Activated T-helper 1 cell treated with Interleukin-2 at 50 U/mL for 16 hours (primary cell): ENCODE data around the gene FLOT2.
"Not testable (repeated sequence)": the region's sequence is repeated elsewhere in the genome, so short reads cannot be mapped to it uniquely, and the experiment has no call there.

ENCODE experiments used
- DNase-seq: peaks from one replicate; pipeline ENCODE4 v3.0.0-alpha.2; 2020; ENCODE audit warnings: low read depth

FLOT2 gene

DNA sequence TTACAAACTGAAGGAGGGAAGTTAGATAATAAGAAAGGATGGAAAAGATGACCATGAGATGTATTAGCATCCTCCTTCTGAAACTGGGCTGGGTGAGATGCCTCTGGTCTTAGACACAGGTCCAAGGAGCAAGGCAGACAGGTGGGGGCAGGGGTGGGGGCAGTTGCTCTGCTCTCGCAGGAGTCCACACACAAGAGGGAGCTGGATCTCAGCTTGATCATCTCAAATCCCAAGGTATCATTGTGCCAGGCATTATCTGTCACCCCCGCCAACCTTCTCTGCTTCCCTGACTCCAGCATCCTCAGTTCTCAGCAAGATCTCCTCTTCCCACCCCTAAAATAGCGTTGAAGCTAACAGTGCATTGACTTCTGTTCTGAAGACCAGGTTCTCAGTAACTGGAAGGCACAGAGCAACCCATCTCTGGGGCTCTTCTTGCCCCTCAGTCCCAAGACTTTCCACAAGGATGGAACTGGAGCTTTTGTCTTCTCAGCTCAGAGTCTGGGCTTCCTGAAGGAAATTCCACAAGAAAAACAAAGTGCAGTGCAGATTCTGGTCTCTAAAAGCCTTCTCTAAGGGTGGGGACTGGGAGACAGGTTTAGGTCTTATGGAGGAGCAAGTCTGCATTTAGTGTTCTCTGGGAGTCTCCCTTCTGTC is 1.6 kb downstream of the FLOT2 start:
- no peak for DNase-seq

DNA sequence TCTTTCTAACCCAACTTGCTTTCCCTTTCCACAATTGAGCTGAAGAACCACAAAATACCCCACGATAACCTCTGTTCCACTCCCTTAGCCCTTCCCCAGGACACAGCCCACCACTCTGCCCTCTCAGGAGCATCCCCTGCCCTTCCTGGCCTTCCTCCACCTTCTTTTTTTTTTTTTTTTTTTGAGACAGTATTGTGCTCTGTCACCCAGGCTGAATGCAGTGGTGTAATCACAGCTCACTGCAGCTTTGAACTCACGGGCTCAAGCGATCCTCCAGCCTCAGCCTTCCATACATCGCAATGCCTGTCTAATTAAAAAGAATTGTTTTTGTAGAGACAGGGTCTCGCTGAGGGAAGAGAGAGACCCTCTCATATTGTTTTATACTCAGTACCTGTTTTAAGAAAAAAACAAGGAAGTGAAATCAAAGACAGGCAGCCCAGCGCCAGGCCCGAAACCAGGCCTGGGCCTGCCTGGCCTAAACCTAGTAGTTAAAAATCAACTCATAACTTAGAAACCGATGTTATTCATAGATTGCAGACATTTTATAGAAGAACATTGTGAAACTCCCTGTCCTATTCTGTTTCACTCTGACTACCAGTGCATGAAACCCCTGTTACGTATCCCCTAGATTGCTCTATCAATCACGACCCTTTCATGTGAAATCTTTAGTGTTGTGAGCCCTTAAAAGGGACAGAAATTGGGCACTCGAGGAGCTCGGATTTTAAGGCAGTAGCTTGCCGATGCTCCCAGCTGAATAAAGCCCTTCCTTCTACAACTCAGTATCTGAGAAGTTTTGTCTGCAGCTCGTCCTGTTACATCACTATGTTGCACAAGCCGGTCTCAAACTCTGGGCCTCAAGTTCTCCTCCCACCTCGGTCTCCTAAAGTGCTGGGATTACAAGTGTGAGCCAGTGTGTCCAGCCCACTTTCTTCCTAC is 4.0 kb downstream of the FLOT2 start:
- DNase-seq, result not testable (repeated sequence)

DNA sequence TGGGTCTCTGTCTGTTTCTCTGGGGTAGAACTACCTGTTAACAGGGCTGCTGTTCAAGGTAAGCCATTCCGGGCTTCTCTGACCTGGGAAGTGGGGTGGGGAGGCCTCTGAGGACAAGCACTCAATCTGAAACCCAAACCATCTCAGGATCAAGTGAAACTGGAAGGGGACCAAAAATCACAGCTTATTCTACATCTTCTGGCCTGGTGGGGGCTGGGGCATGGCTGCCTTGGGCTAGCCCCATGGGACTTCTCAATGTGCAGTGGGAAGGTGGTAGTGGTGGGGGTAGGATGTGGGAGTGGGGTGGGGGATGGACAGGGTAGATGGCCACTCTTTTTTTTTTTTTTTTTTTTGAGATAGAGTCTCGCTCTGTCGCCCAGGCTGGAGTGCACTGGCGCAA is 5.5 kb downstream of the FLOT2 start:
- no peak for DNase-seq

DNA sequence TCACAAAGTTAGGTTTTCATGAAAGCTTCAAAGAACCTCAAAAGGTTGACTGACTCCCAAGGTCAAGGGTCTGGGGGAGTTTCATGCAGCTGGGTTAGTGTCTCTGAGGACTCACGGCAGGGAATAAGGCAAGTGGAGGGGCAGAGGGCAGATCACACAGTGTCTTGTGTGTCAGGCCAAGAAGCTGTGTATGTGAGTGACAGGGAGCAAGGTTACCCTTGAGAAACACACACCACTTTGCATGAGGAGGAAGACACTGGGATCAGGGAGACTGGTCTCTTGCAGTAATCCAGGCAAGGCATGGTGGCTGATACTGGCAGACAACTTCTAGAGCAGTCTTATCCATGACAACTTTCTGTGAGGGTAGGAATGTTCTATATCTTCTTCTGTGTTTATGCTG is 6.3 kb downstream of the FLOT2 start:
- no peak for DNase-seq

DNA sequence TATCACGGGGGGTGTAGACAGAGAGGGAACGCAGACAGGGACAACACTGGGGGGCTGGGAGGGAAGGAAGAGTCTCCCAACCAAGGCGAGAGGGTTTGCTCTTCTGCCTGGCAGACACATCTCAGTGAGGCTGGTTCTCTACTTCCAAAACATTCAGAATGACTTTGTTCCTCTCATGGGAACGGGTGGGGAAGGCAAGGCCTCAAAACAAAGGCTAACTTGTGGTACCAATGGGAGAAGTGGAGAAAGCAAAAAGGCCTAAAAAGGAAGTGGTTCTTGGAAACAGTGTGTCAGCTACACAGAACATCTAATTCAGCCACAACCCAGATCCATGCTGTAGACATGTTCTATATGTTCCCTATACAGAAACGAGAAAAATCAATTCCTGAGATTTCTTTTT is 7.5 kb downstream of the FLOT2 start:
- DNase-seq, result no peak

DNA sequence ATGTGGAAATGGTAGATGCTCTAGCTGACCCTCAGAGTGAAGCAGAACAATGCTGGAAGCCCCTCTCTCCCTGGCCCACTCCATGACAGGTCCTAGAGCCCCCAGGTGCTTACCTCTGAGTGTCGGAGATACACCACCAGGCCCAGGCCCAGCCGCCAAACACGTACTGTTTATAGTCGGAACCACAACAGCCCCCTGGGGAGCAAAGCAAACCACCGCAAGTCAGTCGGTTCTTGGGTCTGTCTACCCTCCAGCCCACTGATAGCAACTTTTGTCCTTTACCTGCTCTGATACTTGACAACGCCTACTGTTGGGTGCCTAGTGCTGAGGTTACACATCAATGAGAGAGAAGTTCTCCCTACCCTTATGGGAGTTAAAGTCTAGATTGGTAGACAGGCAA is 8.7 kb downstream of the FLOT2 start:
- no peak for DNase-seq

DNA sequence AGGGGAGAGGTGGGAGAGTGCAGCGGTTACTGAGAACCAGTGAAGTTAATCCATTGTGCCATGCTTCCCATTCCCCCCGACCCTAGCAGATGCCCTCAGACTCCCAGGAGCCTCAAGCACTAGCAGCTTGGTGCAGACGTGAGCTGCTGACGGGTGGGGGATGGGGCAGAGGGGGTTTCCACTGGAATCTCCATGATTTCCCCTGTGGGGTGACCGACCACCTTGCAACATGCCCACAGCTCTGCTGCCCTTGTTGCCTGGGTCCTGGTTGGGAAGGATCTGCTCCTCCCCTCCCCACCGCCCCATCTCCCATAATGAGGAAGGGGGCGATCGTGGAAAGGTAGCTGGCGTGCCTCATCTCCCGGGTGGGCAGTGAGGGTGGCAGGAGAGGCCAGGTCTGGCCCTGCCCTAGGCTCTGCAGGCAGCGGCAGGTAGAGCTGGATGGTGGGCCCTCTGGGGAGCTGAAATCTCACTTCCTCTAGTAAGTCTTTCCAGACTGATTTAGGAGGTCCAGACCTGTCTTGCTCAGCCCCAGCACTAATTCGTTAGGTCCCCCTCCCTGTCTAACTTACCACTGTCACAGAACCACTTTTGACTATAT is 9.6 kb downstream of the FLOT2 start:
- no peak for DNase-seq

DNA sequence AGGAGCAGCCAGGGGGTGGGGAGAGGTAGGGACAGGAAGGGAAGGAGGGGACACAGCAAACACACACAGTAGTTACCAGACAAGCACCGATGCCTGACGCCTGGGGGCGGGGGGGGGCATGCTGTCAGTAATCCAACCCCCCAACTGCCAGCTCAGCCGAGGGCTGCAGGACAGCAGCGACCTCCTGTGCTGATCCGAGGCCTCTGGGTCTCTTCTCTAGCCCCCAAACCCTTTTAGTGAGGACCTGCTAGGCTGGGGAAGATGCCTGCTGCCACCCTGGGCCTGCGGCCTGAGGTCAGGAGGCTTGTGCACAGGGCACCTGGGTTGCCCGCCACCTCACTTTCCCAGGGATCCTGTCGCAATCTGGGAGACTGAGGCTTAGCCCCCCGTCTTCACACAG is 11.6 kb downstream of the FLOT2 start:
- DNase-seq, result no peak

DNA sequence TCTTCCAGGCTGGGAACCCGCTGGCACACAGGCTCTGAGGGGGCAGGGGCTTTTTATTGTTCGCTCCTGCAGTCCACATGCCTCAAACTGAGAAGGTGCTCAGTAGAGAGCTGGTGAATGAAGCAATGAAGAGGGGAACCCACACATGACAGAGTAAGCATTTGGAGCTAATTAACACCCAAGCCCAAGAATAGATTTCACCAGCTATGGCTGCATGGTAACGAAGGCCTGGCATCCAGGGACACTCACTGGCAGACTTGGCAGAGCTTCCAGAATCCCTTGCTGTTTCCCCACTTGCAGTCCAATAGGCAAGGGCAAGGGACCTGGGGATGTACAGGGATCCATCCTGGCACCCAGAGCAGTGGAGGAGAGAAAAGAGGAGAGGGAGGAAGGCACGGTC is 12.2 kb downstream of the FLOT2 start:
- no peak for DNase-seq

DNA sequence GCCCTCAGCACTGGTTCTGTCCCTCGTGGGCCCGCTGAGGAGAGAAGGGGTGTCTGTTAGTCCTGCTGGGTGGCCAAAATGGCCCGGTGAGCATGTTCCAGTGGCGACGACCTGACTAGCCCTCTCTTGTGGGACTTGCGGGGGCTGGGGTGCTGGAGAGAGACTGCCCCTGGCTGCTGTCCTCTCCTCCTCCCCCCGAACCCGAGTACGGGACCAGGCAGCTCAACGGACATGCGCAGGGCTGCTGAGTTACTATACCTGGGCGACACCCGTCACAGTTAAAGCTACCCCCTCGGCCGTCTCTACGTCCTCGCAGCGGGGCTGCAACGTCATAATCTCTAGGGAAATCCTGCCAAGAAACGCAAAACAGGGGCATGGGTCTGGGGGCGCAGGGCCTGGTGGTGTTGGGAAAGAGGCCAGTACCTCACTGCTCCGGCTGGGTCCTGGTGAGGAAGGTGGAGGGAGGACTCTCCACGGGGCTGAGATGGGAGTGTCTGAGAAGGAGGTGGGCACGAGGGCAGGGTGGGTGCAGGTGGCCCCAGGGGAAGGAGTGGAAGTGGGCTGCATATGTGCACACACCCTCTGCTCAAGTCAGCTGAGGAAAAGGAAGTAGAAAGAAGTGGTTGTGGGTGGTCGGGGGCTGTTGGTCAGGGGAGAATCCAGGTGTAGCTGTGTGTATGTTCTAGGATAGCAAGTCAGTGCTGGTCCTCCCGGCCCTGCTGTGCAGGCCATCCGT is 13.4 kb downstream of the FLOT2 start:
- no peak for DNase-seq

DNA sequence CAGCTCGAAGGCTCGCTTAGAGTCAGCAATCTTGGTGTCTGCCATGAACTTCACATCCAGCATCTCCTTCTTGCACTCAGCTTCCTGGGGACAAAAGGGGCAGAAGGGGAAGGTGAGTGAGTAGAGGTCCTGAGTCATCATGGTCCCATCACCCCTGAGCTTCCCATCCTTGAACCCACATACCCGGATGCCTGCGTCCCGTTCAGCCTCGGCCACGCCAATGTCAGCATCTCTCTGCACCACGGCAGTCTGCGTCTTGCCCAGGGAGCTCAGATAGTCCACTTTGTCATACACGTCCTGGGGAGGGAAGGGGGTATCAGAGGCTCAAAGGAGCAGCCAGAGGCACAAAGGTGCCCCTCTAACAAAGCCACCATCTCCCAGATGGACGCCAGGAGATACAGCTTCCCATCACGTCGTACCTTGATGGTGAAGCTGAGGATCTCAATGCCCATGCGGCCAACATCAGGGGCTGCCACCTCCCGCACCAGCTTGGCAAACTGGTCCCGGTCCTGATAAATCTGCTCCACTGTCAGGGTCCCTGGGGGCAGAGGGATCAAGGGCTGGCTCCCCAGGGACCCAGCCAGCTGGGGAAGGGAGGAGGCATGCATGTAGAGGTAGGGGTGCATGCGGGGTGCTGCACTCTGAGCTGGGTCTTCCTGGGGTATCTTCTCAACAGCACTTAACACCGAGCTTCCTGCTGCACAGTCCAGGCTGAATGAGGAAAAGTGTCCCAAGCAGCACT is 15.2 kb downstream of the FLOT2 start:
- no peak for DNase-seq

DNA sequence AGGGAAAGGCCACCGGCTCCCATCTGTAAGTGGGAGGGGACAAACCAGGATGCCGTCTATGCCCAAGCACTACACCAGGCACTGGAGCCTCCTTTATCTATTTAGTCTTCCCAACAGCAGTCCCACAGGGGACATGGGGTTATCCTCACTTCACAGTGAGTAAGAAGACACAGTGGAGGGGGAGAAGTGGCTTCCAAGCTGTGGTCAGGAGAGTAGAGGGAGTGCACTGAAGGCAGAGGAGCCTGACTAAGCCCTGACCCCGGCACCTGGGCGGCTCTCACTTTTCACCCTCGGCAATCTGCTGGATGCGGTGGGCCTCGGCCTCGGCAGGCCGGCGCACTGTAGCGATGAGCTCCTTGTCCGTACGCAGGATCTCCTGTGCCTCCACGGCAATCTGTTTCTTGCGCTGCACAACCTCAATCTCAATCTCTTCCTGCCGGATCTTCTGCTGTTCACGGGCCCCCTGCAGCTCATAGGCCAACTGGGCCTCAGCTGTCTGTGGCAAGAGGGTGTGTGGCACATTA is 15.9 kb downstream of the FLOT2 start:
- no peak for DNase-seq

DNA sequence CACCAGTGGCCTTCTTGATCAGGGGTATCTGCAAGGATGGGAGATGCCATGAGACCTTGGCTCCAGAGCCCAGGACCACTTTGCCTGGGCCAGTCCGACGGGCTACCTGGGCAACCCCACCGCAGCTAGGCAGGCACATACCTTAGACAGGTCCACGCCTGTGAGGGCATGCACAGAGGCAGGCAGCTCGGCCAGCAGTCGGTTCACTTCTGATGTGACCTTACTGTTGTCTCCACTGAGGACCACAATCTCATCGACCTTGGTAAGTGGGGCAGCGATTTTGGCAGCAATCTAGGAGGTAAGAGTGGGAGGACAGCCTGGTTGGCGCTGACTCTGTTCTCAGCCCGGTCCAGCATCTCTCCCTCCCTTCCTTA is 17.0 kb downstream of the FLOT2 start:
- DNase-seq, result no peak

DNA sequence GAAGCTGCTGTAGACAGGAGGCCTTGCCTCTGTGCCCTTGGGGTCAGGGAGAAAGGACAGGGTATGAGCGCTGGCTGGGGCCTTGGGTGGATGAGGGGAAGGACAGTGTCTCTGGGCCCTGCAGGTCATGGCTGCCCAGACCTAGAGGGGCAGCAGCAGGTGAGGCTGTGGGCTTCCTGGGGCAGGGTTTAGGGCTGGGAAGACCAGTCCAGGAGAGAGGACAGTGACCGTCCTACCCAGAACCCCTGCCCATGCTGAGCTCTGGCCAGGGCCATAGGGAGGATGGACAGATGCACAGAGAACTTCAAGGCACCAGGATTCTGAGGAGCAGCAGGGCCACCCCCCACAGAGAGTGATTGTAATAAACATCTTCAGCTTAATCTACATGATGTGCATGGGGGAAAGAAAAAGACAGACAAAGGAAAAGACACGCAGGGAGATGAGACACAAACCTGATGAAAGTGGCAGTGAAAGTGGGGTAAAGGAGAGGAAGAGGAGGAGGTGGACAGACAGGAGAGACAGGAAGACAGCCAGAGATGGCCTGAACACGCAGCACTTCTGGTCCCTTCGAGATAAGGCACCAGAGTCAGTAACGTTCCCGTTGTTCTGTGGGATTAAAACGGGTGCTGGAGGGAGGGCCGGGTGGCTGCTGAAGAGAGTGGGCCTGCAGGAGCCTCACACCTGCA is 17.5 kb downstream of the FLOT2 start:
- no peak for DNase-seq

DNA sequence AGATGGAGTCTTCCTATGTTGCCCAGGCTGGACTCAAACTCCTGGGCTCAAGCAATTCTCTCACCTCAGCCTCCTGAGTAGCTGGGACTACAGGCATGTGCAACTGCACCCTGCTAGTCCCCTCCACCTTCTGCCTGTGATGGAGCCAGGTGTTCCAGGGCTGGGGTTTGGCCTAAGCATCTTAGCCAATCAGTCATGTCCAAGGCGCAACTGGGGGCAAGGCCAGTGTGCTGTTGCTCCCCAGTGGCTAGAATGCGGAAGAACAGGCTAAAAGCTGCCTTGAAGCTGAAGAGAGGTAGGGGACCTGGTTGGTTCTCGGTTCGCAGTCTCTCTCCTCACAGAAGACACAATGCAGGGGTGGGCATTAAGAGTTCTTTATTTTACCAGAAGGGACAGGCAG is 18.6 kb downstream of the FLOT2 start:
- no peak for DNase-seq

DNA sequence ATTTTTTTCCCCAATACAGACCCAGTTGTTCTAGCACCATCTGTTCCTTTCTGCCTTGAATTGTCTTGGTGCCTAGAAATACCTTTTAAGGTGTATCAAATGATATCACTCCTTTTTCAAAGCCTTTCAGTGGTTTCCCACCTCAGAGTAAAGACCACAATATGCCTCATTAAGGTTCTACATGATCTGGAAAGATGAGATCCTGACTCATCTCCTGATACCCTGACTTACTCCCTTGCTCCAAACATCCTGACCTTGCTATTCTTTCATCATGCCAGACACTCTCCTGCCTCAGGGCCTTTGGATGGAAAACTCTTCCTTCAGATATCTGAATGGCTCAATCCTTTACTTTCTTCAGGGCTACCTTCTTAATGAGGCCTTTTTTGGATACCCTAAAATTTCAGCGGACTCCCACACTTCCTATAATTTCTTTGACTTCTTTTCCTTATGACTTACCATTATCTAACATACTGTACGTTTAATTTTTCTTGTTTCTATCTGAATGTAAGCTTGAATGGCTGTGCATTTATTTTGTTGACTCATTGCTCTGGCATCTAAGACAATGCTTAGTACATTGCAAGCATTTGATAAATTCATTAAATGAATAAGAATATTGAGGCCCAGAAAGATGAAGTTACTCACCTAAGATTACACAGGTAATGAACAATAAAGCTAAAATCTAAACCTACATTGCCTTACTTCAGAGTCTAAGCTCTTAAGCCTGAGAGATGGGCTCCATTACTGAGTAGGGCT is 19.2 kb downstream of the FLOT2 start:
- no peak for DNase-seq

DNA sequence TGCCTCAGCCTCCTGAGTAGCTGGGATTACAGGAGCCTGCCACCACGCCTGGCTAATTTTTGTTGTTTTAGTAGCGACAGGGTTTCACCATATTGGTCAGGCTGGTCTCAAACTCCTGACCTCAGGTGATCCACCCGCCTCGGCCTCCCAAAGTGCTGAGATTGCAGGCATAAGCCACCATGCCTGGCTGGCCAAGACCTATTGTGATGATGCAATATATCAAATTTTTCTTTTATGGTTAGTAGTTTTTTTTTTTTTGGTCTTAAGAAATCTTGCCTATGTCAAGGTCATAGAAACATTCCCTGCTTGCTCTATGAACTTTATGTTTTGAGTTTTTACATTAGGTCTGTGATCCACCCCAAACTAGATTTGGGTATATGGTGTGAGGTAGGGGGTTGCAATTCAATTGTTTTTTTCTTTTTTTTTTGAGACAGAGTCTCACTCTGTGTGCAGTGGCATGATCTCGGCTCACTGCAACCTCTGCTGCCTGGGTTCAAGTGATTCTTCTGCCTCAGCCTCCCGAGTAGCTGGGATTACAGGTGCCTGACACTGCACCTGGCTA is 20.3 kb downstream of the FLOT2 start:
- DNase-seq, result not testable (repeated sequence)

DNA sequence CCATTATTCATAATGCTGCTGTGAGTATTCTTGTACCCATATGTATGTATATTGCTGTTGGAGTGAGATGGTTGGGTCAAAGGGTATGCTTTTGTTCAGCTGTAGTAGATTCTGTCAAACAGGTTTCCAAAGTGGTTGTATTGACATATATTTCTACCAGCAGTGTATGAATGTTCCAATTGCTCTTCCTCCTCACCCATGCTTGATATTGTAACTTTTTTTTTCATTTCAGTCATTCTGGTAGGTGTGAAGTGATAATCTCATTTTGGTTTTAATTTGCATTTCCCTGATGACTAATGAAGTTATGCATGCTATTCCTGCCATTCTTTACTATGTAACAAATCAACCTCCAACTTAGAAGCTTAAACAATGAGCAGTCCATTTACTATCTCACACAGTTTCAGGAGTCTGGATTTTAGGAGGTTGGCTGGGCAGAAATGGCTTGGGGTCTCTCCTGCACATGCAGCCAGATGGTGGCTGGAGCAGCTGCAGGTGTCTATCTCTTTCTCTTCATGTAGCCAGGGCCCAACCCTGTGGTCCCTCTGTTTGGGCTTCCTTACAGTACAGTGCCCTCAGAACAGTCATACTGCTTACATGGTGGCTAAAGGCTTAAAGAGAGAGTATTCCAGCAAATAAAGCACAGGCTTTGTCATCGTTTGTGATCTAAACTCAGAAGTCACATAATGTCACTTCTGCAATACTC is 21.5 kb downstream of the FLOT2 start:
- no peak for DNase-seq

DNA sequence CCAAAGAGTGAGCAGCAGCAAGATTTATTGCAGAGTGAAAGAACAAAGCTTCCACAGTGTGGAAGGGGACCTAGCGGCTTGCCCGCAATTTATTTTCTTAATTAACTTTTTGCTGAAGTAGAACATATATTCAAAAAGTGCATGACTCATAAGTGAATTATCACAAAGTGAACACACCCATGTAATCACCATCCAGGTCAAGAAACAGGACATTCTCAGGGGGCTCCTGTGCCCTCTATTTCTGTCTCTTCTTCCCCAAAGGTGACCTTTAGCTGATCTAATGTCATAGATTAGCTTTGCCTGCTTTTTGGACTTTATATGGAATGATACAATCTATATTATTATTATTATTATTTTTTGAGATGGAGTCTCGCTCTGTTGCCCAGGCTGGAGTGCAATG is 22.8 kb downstream of the FLOT2 start:
- DNase-seq, result no peak
